ENCODE data around the gene UNG.

Gene UNG

GRCh38 chr12:109116611-109116949 is 19.2 kb downstream of the UNG start:
- TF ChIP-seq CTCF (IDR thresholded peaks at IDR 0.05; ENCODE audit: low read length, missing control alignments) = no peak
- H3K4me3 ChIP-seq (replicated peaks; ENCODE audit: low read depth, low read length) = no peak overlapping the region
- DNase-seq (ENCODE audit: low read depth) = no peak

GRCh38 chr12:109120095-109120494 is 22.7 kb downstream of the UNG start:
- no peak for DNase-seq (ENCODE audit: low read depth)
- no peak overlapping the region for H3K4me3 ChIP-seq (replicated peaks; ENCODE audit: low read depth, low read length)
- no peak for TF ChIP-seq CTCF (IDR thresholded peaks at IDR 0.05; ENCODE audit: low read length, missing control alignments)

- no peak for DNase-seq (ENCODE audit: low read depth)
- no peak for TF ChIP-seq CTCF (IDR thresholded peaks at IDR 0.05; ENCODE audit: low read length, missing control alignments)
- H3K4me3 ChIP-seq (replicated peaks; ENCODE audit: low read depth, low read length) = no peak overlapping the region
Observed at GRCh38 chr12:109120557-109120956, 23.2 kb downstream of the UNG start.

GRCh38 chr12:109121346-109121880 is 24.0 kb downstream of the UNG start:
- no peak for TF ChIP-seq CTCF (IDR thresholded peaks at IDR 0.05; ENCODE audit: low read length, missing control alignments)
- H3K4me3 ChIP-seq (replicated peaks; ENCODE audit: low read depth, low read length) = no peak overlapping the region
- DNase-seq (ENCODE audit: low read depth) = no peak

- no peak for DNase-seq (ENCODE audit: low read depth)
- H3K4me3 ChIP-seq (replicated peaks; ENCODE audit: low read depth, low read length) = no peak overlapping the region
- no peak for TF ChIP-seq CTCF (IDR thresholded peaks at IDR 0.05; ENCODE audit: low read length, missing control alignments)
Observed at GRCh38 chr12:109124878-109125648, 27.7 kb downstream of the UNG start.

GRCh38 chr12:109125791-109126190 is 28.4 kb downstream of the UNG start:
- DNase-seq (ENCODE audit: low read depth) = no peak
- H3K4me3 ChIP-seq (replicated peaks; ENCODE audit: low read depth, low read length) = no peak overlapping the region
- no peak for TF ChIP-seq CTCF (IDR thresholded peaks at IDR 0.05; ENCODE audit: low read length, missing control alignments)

GRCh38 chr12:109126784-109127183 is 29.4 kb downstream of the UNG start:
- H3K4me3 ChIP-seq (replicated peaks; ENCODE audit: low read depth, low read length) = no peak overlapping the region
- no peak for TF ChIP-seq CTCF (IDR thresholded peaks at IDR 0.05; ENCODE audit: low read length, missing control alignments)
- DNase-seq (ENCODE audit: low read depth) = peak; percentile 45

Data from fibroblast of pulmonary artery (primary cell).